ENCODE data around the gene VWC2L.

VWC2L gene

DNA sequence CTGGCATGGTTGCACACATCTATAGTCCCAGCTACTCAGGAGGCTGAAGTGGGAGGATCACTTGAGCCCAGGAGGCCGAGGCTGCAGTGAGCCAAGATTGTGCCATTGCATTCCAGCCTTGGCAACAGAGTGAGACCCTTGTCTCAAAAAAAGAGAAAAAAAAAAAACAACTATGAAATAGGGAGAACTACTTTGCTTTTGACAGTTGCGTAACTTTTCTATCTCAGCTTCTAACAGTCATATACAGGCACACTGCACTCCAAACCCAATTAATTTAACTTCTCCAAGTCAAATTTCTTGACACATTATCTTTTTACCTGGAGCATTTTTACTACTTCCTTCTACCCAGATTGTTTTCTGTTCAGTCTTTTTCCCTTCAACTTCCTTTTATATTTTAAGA, 24.1 kb upstream of the VWC2L start:
- TF ChIP-seq, protein P1, sequence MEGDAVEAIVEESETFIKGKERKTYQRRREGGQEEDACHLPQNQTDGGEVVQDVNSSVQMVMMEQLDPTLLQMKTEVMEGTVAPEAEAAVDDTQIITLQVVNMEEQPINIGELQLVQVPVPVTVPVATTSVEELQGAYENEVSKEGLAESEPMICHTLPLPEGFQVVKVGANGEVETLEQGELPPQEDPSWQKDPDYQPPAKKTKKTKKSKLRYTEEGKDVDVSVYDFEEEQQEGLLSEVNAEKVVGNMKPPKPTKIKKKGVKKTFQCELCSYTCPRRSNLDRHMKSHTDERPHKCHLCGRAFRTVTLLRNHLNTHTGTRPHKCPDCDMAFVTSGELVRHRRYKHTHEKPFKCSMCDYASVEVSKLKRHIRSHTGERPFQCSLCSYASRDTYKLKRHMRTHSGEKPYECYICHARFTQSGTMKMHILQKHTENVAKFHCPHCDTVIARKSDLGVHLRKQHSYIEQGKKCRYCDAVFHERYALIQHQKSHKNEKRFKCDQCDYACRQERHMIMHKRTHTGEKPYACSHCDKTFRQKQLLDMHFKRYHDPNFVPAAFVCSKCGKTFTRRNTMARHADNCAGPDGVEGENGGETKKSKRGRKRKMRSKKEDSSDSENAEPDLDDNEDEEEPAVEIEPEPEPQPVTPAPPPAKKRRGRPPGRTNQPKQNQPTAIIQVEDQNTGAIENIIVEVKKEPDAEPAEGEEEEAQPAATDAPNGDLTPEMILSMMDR (IDR thresholded peaks at IDR 0.05; ENCODE audit: insufficient read depth, low read length, poor library complexity, severe bottlenecking) = no peak
- Histone ChIP-seq H3K36me3 (ENCODE audit: control insufficient read depth, insufficient read depth, low read length) (no peaks in the 10 kb centered on the region), H3K4me3 (replicated peaks; ENCODE audit: low read depth, low read length) (no peak overlapping the region), H3K27me3 (replicated peaks; ENCODE audit: control insufficient read depth, insufficient read depth, low read length) (no peaks in the 10 kb centered on the region)
- no peak for DNase-seq (ENCODE audit: extremely low read depth, insufficient read length)

DNA sequence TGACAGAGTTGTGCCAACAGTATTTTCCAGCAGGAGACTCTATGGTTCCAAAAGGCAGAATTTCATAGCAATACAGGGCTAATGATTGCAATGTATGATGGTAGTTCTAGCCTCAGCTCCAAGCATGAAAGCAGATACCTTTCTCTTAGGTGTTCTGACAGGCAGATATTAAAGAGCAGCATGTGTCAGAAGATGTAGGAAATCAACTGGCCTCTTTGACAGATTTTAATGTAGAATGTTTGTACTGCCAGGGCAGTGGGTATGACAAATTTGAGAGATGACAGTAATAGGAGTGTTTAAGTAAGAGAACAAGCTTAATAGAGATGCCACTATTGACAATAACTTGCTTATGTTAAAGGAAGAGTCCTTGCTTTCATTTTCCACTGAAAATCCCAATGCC, 21.5 kb upstream of the VWC2L start:
- Histone ChIP-seq H3K27me3 (replicated peaks; ENCODE audit: control insufficient read depth, insufficient read depth, low read length) (no peaks in the 10 kb centered on the region), H3K4me3 (replicated peaks; ENCODE audit: low read depth, low read length) (no peak overlapping the region), H3K36me3 (ENCODE audit: control insufficient read depth, insufficient read depth, low read length) (no peaks in the 10 kb centered on the region)
- no peak for DNase-seq (ENCODE audit: extremely low read depth, insufficient read length)
- TF ChIP-seq, protein P1 (IDR thresholded peaks at IDR 0.05; ENCODE audit: insufficient read depth, low read length, poor library complexity, severe bottlenecking) = no peak

GRCh38 chr2:214393796-214394195, 17.1 kb upstream of the VWC2L start:
- TF ChIP-seq, protein P1 (IDR thresholded peaks at IDR 0.05; ENCODE audit: insufficient read depth, low read length, poor library complexity, severe bottlenecking) = no peak
- Histone ChIP-seq H3K27me3 (replicated peaks; ENCODE audit: control insufficient read depth, insufficient read depth, low read length) (no peaks in the 10 kb centered on the region), H3K36me3 (ENCODE audit: control insufficient read depth, insufficient read depth, low read length) (no peaks in the 10 kb centered on the region), H3K4me3 (replicated peaks; ENCODE audit: low read depth, low read length) (no peak overlapping the region)
- no peak for DNase-seq (ENCODE audit: extremely low read depth, insufficient read length)

DNA sequence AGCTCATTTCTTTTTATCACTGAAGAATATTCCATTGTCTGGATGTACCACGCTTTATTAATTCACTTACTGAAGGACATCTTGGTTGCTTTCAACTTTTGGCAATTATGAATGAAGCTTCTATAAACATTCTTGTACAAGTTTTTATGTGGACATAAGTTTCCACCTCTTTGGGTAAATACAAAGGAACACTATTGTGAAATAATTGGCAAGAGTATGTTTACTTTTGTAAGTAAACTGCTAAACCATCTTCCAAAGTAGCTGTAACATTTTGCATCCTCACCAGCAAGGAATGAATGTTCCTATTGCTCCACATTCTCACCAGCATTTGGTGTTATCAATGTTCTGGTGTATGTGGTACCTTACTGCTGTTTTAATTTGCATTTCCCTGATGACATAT, 15.8 kb upstream of the VWC2L start:
- Histone ChIP-seq H3K27me3 (replicated peaks; ENCODE audit: control insufficient read depth, insufficient read depth, low read length) (no peaks in the 10 kb centered on the region), H3K36me3 (ENCODE audit: control insufficient read depth, insufficient read depth, low read length) (no peaks in the 10 kb centered on the region), H3K4me3 (replicated peaks; ENCODE audit: low read depth, low read length) (no peak overlapping the region)
- no peak for DNase-seq (ENCODE audit: extremely low read depth, insufficient read length)
- TF ChIP-seq, protein P1 (IDR thresholded peaks at IDR 0.05; ENCODE audit: insufficient read depth, low read length, poor library complexity, severe bottlenecking) = no peak

DNA sequence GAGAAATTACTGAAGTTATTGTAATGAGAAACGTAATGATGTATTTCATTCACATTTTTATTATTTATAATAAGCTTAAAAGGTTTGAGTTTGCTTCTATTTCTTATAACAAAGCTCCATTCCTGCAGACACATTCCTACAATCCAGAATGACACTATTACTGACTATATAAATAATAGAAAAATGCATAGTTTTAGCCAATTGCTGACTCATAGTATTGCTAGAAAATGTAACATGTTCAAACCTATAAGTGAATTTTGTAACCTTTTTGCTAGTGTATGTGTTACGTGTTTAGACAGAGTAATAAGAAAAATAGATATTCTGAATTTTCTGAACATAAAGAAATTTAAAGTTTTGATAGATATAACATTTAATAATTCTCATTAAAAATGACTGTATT, 9.3 kb upstream of the VWC2L start:
- Histone ChIP-seq H3K36me3 (ENCODE audit: control insufficient read depth, insufficient read depth, low read length) (no peaks in the 10 kb centered on the region), H3K4me3 (replicated peaks; ENCODE audit: low read depth, low read length) (no peak overlapping the region), H3K27me3 (replicated peaks; ENCODE audit: control insufficient read depth, insufficient read depth, low read length) (no peaks in the 10 kb centered on the region)
- TF ChIP-seq, protein P1 (IDR thresholded peaks at IDR 0.05; ENCODE audit: insufficient read depth, low read length, poor library complexity, severe bottlenecking) = no peak
- DNase-seq (ENCODE audit: extremely low read depth, insufficient read length) = no peak

DNA sequence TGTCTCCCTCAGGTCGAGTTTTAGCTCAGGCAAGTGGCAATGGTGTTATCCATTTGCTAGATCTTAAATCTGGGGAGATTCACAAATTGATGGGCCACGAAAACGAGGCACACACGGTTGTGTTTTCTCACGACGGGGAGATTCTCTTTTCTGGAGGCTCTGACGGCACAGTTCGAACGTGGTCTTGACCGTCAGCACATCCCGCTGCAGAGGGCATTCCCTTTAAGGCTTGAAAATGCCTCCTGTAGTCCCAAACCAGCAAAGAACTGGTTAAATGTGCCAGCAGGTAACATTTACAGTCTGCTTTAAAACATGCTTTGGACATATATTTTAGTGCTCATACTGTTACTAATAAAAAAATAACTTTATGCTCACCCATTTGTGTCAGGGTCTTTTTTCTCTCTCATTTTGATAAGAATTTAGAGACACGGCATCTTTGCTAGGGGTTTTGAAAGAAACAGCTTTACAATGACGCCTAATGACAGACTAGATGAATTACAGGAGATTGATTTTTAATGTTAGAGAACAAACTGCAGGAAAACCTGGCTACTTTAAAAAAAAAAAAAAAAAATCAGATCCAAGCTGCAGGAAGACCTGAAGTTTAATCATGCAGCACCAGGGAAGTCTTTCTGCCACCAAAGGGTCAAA, 602 bp upstream of the VWC2L start:
- TF ChIP-seq, protein P1 (IDR thresholded peaks at IDR 0.05; ENCODE audit: insufficient read depth, low read length, poor library complexity, severe bottlenecking) = no peak

More for the DNA sequence above, 602 bp upstream of the VWC2L start:
- Histone ChIP-seq H3K4me3 (replicated peaks; ENCODE audit: low read depth, low read length) (no peak overlapping the region), H3K36me3 (ENCODE audit: control insufficient read depth, insufficient read depth, low read length) (no peaks in the 10 kb centered on the region), H3K27me3 (replicated peaks; ENCODE audit: control insufficient read depth, insufficient read depth, low read length) (no peaks in the 10 kb centered on the region)
- no peak for DNase-seq (ENCODE audit: extremely low read depth, insufficient read length)
